ENCODE results near the gene KCNMA1.

KCNMA1 gene

GRCh38 chr10:77548671-77549070 is 88.9 kb downstream of the KCNMA1 start:
- DNase-seq, result no peak
- in situ Hi-C loops (cut with MboI; ENCODE audit: low pct_unique_long_range_greater_than_20kb, low sequenced_read_pairs), result no loop called here

- in situ Hi-C loops (cut with MboI; ENCODE audit: low pct_unique_long_range_greater_than_20kb, low sequenced_read_pairs), result no loop called here
- DNase-seq, result no peak
Measured at GRCh38 chr10:77548157-77548556, 89.5 kb downstream of the KCNMA1 start.

- in situ Hi-C loops (cut with MboI; ENCODE audit: low pct_unique_long_range_greater_than_20kb, low sequenced_read_pairs), result no loop called here
- DNase-seq, result no peak
Measured at GRCh38 chr10:77547307-77548050, 90.1 kb downstream of the KCNMA1 start.

DNA sequence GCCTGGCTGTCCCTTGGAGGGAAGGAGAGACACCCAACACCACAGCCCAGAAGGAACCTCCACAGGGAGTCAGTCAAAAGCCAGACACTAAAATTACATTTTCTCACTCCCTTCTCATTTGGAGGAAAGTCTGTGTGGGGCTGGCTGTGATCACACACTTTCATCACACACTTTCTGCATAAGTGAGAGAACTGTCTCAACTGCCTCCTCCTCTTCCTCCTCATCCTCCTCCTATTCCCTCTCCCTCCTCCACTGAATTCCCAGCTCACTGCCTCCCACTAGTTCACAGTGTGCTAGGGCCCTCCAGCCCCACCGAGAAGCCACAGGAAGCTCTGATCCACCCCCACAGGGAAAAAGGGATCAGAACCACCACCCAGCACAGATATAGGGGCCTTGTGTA is 91.6 kb downstream of the KCNMA1 start:
- no peak for DNase-seq
- in situ Hi-C loops (cut with MboI; ENCODE audit: low pct_unique_long_range_greater_than_20kb, low sequenced_read_pairs), result no loop called here

GRCh38 chr10:77545585-77545984 is 92.0 kb downstream of the KCNMA1 start:
- DNase-seq, result no peak

DNA sequence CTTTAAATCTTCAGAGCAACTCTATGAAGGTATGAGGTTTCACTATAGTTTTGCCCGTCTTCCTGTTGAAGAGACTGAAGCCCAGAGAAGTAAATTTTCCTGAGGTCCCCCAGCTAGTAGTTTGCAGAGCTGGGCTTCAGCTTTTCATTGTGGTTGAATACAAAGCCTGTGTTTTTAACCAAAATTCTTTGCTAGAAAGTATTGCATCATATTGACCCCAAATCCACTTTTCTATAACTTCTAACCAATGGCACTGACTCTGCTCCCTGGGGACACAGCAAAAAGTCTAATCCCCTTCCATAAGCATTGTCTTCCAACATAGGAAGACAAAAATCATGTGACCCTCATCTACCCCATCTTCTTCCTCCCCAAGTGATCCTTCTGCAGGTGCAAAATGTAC is 93.0 kb downstream of the KCNMA1 start:
- in situ Hi-C loops (cut with MboI; ENCODE audit: low pct_unique_long_range_greater_than_20kb, low sequenced_read_pairs), result no loop called here

More at GRCh38 chr10:77545585-77545984, 92.0 kb downstream of the KCNMA1 start:
- in situ Hi-C loops (cut with MboI; ENCODE audit: low pct_unique_long_range_greater_than_20kb, low sequenced_read_pairs), result no loop called here

GRCh38 chr10:77542710-77543259 is 94.8 kb downstream of the KCNMA1 start:
- in situ Hi-C loops (cut with MboI; ENCODE audit: low pct_unique_long_range_greater_than_20kb, low sequenced_read_pairs), result no loop called here
- no peak for DNase-seq

More for the DNA sequence above, 93.0 kb downstream of the KCNMA1 start:
- DNase-seq, result no peak

DNA sequence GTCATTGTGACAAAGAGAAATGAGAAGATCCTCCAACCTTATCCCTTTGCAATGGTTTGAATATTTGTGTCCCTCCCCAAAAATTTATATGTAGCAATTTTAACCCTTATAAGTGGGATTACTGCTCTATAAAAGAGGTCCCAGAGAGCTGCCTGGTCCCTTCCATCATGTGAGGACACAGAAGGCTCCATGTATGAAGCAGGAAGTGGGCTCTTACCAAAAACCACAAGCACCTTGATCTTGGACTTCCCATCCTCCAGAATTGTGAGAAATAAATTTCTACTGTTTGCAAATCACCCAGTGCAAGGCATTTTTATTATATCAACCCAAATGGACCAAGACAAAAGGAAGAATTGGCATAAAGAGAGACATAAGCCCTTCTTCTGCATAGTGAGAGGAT is 95.7 kb downstream of the KCNMA1 start:
- no peak for DNase-seq
- in situ Hi-C loops (cut with MboI; ENCODE audit: low pct_unique_long_range_greater_than_20kb, low sequenced_read_pairs), result no loop called here

- DNase-seq, result no peak
- in situ Hi-C loops (cut with MboI; ENCODE audit: low pct_unique_long_range_greater_than_20kb, low sequenced_read_pairs), result no loop called here
Measured at GRCh38 chr10:77541247-77541646, 96.4 kb downstream of the KCNMA1 start.

- in situ Hi-C loops (cut with MboI; ENCODE audit: low pct_unique_long_range_greater_than_20kb, low sequenced_read_pairs), result no loop called here
- DNase-seq, result no peak
Measured at GRCh38 chr10:77539147-77539935, 98.3 kb downstream of the KCNMA1 start.

- in situ Hi-C loops (cut with MboI; ENCODE audit: low pct_unique_long_range_greater_than_20kb, low sequenced_read_pairs), result no loop called here
- no peak for DNase-seq
Measured at GRCh38 chr10:77537720-77538373, 99.8 kb downstream of the KCNMA1 start.

GRCh38 chr10:77537071-77537470 is 100.5 kb downstream of the KCNMA1 start:
- no peak for DNase-seq
- in situ Hi-C loops (cut with MboI; ENCODE audit: low pct_unique_long_range_greater_than_20kb, low sequenced_read_pairs), result no loop called here

DNA sequence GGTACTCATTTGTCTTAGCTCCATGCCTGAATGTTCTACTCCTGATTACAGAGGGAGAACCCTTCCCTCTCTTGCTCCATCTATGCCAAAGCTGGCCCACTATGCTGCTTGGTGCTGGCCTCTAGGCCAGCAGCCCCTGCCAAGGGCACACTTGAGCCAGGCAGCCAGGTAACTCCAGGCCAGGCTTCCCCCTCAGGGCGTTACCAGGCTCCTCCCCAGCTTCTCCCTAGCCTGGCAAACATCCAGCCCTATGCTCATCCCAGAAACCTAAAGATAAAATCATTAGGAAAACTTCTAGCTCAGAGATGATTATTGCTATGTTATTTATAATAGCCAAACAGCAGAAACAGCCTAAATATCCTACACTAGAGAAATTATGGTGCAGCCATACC is 103.7 kb downstream of the KCNMA1 start:
- in situ Hi-C loops (cut with MboI; ENCODE audit: low pct_unique_long_range_greater_than_20kb, low sequenced_read_pairs), result no loop called here
- DNase-seq, result no peak

- in situ Hi-C loops (cut with MboI; ENCODE audit: low pct_unique_long_range_greater_than_20kb, low sequenced_read_pairs), result no loop called here
- DNase-seq, result no peak
Measured at GRCh38 chr10:77533146-77533886, 104.3 kb downstream of the KCNMA1 start.

GRCh38 chr10:77532068-77532467 is 105.5 kb downstream of the KCNMA1 start:
- no peak for DNase-seq
- in situ Hi-C loops (cut with MboI; ENCODE audit: low pct_unique_long_range_greater_than_20kb, low sequenced_read_pairs), result no loop called here

GRCh38 chr10:77531441-77532001 is 106.1 kb downstream of the KCNMA1 start:
- in situ Hi-C loops (cut with MboI; ENCODE audit: low pct_unique_long_range_greater_than_20kb, low sequenced_read_pairs), result no loop called here
- DNase-seq, result no peak

GRCh38 chr10:77530011-77530410 is 107.6 kb downstream of the KCNMA1 start:
- in situ Hi-C loops (cut with MboI; ENCODE audit: low pct_unique_long_range_greater_than_20kb, low sequenced_read_pairs), result no loop called here
- no peak for DNase-seq

DNA sequence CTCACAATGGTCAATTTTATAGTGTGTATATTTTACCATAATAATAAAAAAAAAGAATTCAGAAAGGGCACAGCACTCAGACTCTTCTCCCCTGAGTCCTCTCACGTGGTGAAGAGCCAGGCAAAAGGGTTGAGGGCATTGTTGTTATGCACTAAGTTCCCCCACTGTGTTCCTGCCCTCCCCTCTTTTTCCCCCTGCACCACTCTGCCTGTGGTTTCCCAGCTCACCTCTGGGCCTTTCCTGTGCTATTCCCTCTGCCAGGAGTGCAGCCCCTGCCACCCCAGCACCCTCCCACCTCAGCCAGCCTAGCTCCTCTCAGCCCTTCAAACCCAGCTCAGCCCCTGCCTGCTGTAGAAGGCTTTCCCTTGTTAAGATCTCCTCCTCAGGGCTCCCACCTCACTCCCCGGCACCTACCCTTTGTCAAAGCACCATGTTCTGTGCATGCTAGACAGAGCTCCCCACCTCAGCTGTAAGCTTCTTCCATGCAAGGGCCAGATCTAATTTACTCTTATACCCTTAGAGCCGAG is 108.5 kb downstream of the KCNMA1 start:
- no peak for DNase-seq

GRCh38 chr10:77527839-77528238 is 109.8 kb downstream of the KCNMA1 start:
- in situ Hi-C loops (cut with MboI; ENCODE audit: low pct_unique_long_range_greater_than_20kb, low sequenced_read_pairs), result no loop called here
- DNase-seq, result no peak

More for the DNA sequence above, 108.5 kb downstream of the KCNMA1 start:
- in situ Hi-C loops (cut with MboI; ENCODE audit: low pct_unique_long_range_greater_than_20kb, low sequenced_read_pairs), result no loop called here
